Stimulated activated CD8-positive, alpha-beta memory T cell treated with anti-CD3 and anti-CD28 coated beads, Interleukin-15, amount 100 ng/mL, for 24 hours (primary cell): ENCODE measurements around the gene GPLD1.
"Not testable (repeated sequence)": the region's sequence is repeated elsewhere in the genome, so short reads cannot be mapped to it uniquely, and the experiment has no call there.

ENCODE experiments used
- DNase-seq: peaks from one replicate; pipeline ENCODE4 v3.0.0-alpha.2; 2020; ENCODE audit warnings: low read depth

The GPLD1 gene

DNA sequence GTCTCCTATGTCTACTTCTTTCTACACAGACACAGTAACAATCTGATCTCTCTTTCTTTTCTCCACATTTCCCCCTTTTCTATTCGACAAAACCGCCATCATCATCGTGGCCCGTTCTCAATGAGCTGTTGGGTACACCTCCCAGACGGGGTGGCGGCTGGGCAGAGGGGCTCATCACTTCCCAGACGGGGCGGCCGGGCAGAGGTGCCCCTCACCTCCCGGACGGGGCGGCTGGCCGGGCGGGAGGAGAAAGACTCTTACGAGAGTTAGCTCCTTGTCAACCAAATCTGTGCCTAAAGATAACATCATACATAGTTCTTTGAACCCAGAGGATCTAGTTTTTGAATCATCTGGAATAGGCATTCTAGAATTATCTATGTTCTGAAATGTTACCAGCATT is 74.8 kb downstream of the GPLD1 start:
- not testable (repeated sequence) for DNase-seq

DNA sequence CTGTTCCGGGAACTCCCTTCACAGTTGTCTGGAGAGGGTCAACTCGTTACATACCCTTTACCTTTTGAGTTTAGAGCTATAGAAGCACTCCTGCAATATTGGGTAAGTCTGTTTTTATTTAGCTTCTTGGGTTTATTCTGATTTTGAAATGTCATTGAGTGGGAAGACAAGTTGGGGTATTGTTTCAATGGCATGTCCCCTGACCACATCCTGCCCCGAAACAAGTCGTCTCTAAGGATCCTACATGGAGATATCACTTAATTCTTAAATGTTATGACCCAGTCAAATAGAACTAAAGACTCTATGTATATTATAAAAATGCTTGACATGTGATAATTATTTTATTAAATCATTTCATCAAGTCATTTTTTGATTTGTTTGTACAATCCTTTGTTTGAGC is 77.1 kb downstream of the GPLD1 start:
- no peak for DNase-seq

DNA sequence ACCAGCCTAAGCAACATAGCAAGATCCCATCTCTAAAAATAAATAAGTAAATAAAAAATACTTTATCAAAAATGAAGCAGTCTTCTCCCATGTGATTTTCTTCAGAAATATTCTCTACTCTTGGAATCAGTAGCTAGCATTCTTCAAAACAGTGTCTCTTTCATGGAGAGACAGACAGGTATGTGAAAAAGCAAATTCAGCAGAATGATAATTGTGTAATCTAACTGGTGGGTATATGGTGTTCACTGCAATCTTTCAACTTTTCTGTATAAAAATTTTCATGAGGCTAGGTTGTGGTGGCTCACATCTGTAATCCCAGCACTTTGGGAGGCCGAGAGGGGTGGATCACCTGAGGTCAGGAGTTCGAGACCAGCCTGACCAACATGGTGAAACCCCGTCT is 78.8 kb downstream of the GPLD1 start:
- DNase-seq: no peak

DNA sequence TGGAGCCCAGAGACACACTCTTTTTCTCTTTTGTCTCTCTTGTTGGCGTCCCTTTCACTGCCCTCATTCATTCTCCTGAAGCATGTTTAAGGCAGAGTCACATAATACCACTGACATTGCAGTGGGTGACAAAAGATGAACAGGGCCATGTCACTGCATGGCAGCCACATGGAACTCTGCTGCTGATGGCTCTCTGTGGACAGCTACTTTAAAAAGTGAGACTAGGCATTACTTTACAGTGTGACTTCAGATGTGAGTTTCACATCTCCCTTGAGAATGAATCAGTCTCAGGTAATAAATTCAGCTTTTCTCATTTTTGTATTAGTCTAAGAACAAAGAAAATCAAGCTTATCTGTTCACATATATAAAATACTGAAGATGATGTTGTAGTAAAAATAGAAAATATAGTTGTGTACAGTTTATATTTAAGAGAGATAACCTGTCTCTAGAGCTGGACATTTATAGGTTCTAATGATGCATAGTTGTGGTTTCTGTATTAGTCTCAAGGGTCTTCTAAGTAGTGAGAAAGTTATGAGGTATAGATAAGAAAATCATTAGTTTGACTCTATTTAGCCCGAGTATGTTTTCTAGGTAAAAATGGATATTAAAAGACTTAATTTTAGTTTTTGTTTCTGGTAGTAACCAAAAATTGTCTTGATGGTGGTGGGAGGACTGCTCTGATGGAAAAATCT is 80.5 kb downstream of the GPLD1 start:
- no peak for DNase-seq

DNA sequence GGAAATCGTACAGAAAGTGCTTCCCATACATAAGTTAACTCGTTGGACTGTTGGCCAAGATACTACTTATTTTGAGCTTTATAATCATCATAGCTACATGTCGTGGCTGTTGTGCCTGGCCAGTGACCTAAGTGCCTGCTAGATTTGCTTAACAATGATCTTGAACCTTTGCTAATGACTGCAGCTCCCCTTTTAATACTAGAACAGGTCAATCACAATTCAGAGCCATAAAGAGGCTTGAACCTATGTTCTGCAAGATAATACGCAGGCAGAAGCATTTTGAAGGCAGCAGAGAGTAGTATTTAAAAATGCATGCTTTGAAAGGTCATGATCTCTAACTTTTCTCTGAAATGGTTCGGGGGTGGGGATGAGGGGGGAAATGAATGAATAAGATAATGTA is 84.1 kb downstream of the GPLD1 start:
- DNase-seq: no peak

DNA sequence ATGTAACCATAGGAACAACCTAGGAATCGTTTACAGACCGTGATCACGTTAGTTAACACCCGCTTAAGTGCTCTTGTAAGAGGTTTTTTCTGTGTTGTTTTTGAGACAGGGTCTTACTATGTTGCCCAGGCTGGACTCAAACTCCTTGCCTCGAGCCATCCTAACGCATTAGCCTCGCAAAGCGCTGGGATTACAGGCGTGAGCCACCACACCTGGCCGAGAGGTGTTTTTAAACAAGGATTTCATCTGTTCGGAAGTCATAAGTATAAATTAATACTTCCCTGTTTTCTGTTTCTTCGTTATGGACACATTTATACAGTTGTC is 85.9 kb downstream of the GPLD1 start:
- no peak for DNase-seq

DNA sequence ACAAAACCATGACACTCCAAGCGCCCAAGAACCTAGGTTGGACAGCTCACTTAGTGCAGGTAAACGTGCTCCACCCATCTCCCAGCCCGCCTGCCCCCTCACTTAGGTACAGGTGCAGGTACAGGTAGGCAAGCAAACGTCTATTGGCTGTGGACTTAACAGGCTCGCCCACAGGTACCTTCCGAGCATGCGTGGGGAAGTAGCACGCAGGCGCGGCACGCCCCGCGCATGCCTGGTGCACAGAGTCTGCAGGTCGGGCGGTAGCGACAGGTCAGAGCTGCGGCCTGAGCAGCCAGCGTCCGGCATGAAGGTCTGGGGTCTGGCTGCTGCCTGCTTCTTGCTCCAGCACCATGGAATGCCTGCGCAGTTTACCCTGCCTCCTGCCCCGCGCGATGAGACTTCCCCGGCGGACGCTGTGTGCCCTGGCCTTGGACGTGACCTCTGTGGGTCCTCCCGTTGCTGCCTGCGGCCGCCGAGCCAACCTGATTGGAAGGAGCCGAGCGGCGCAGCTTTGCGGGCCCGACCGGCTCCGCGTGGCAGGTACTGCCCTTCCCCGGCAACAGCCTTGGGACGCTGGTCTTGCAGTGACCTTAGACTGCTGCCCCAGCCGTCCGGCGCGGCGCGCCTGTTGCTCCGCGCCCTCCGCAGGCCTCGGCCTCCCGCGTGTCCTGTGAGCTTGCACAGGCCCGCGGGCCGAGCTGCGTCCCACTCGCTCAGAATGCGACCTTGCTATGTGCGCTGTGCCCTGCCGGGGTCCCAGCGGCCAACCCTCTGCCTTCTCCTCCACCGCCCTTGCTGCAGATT is 86.5 kb downstream of the GPLD1 start, which contains the start of gene MRS2:
MRS2 (plus strand) TSS at position 240 of the 804 bp plus-strand sequence; CDS start at position 351, 111 bp downstream.
- DNase-seq: peak; percentile 60

DNA sequence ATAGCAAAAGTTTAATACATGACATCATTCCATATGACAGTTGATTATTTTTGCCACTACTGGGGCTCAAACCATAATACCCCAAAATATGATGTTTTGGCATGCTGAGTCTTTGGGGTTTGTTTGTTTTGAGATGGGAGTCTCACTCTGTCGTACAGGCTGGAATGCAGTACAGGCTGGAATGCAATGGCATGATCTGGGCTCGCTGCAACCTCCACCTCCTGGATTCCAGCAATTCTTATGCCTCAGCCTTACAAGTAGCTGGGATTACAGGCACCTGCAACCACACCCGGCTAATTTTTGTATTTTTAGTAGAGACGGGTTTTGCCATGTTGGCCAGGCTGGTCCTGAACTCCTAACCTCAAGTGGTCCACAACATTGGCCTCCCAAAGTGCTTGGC is 87.9 kb downstream of the GPLD1 start:
- DNase-seq: no peak

DNA sequence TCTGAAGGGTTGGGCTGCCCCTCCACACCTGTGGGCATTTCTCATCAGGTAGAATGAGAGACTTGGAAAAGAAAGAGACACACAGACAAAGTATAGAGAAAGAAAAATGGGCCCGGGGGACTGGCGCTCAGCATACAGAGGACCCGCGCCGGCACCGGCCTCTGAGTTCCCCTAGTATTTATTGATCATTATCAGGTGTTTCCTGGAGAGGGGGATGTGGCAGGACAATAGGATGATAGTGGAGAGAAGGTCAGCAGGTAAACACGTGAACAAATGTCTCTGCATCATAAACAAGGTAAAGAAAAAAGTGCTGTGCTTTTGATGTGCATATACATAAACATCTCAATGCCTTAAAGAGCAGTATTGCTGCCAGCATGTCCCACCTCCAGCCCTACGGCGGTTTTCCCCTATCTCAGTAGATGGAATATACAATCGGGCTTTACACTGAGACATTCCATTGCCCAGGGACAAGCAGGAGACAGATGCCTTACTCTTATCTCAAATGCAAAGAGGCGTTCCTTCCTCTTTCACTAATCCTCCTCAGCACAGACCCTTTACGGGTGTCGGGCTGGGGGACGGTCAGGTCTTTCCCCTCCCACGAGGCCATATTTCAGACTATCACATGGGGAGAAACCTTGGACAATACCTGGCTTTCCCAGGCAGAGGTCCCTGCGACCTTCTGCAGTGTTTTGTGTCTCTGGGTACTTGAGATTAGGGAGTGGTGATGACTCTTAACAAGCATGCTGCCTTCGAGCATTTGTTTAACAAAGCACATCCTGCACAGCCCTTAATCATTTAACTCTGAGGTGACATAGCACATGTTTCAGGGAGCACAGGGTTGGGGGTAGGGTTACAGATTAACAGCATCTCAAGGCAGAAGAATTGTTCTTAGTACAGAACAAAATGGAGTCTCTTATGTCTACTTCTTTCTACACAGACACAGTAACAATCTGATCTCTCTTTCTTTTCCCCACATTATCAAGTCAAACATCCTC is 89.0 kb downstream of the GPLD1 start:
- not testable (repeated sequence) for DNase-seq

DNA sequence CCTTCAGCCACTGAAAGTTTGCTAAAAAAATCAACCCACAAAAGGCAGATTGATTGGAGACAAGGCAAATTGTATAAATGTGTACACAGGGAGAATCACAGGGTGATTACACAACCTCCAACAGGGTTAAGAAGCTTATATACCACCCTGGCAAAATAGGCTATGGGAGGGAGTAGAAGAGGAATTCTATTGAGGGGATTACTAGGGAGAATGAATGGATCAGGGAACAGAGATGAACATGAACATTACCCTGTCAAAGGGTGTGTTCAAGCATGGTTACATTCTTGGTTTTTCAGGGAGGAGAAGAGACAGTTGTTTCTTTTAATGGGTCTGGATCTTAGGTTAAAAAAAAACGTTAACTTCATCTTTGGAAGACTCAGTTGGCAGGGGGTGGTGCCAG is 91.7 kb downstream of the GPLD1 start:
- DNase-seq: no peak

DNA sequence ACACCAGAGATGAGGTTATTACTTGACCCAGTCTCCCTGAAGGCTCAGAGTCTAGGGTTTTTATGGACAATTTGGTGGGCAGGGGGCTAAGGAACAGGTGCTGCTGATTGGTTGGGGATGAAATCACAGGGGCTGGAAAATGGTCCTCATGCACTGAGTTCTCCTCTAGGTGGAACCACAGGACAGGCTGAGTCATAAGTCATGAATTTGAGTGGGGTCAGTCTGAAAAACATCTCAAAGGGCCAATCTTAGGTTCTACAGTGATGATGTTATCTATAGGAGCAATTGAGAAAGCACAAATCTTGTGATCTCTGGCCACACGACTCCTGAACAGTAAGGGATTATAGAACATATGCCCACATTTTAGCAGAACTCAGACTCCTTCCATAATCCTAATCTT is 92.6 kb downstream of the GPLD1 start:
- DNase-seq: no peak

DNA sequence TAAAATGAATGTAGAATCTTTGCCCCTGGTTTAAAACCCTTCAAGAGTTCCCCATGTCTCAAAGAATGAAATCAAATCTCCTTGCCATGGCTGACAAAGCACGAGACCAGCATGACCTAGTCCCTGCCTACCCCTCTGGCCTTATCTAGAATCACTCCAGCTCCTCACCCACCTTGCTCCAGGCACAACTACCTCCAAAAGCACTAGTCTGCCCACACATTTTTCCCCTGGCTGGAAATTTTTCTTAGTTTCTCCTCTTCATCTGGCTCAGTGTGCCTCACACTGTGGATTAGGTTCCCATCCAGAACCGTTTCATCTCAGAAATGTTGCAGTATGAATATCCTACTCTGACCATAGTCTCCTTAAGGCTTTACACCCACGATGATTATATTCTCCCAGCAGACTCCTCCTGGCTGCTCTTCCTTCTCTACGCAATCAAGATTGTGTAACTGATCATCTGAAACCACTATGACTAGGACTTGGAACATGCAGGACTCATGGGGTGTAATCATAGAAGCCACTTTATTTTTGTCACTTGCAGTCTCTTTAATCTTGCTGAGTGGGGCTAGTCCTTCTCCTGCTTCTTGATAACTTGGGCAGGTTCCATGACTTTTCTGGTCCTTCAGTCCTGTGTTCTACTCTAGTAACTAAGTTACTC is 94.5 kb downstream of the GPLD1 start:
- no peak for DNase-seq

DNA sequence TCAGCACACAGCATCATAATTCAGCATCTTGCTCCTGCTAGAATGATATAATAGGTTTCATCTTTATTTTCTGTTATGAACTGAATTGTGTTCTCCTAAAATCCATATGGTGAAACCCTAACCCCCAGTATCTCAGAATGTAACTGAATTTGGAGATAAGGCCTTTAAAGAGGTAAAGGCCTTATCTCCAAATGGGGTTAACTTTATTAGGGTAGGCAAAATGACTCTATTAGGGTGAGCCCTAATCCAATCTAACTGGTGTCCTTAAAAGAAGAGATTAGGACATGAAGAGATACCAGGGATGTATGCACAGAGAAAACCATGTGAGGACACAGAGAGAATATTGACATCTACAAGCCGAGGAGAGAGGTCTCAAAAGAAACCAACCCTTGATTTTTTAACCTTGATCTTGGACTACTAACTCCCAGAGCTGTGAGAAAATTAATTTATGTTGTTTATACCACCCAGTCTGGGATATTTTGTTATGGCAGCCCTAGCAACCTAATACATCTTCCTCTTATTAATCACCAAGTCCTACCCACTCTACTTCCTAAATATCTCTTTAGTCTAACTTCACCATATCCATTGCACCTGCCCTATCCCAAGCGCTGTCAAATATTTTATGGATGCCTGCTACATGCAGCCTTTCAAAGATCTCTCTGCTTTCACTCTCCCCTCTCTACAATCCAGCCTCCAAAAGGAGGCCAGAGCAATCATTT is 95.2 kb downstream of the GPLD1 start:
- no peak for DNase-seq

DNA sequence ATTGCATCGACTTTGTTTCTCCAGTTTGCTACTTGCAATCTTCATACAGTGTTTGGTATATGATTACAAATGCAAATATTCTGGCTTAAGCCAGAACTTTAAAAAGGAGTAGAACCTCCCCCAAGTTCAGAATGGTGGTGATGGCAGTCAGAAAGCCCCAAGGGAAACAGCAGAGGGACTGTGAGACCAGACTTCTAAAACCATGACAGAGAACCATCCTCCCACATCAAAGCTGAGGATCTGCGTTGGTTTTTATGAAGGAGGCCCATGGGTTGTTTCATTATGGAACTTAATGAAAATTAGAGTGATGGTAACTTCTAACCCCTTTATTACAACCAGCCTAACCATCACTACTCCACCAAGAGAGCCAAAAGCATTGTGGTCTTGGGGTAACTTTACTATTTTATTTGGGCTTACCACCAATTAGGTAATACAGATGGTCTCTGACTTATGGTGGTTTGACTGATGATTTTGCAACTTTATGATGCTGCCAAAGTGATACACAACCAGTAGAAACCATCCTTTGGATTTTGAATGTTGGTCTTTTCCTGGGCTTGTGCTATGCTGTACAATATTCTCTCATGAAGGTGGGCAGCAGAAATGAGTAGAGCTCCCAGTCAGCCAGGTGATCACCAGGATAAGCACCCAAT is 97.5 kb downstream of the GPLD1 start:
- DNase-seq: no peak

DNA sequence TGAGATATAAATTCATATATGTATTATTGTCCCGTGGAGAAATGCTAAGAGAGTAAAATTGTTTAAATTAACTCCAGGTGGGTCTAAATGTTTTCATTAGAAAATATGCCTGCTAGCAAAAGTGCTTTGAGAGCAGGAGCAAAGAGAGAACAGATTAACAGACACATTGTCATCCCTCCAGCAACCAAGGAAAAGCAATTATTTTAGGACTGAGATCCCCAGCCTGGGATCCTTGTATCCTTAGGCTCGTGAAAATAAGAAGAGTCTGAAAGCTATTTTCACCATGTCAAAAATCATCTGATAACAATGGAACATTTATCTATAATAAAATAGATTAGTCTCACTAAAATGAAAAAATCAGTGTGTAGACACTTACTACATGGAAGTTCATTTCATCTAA is 98.2 kb downstream of the GPLD1 start:
- no peak for DNase-seq

DNA sequence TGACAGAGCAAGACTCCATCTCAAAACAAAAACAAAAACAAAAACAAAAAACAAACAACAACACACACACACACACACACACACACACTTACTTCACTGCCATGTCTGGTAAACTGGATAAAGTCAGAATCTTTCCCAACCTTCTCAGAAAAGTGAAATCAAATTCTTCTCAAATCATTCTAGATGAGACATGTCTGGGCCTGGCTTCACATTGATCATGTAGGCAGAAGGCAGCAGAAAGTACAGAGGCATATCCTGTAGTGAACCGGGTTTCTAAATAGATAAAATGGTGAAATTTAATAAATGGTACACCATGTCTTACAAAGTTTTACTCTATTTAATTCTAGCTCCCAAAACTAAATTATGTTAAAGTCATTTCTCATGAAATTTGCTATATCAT is 101.6 kb downstream of the GPLD1 start:
- DNase-seq: no peak

DNA sequence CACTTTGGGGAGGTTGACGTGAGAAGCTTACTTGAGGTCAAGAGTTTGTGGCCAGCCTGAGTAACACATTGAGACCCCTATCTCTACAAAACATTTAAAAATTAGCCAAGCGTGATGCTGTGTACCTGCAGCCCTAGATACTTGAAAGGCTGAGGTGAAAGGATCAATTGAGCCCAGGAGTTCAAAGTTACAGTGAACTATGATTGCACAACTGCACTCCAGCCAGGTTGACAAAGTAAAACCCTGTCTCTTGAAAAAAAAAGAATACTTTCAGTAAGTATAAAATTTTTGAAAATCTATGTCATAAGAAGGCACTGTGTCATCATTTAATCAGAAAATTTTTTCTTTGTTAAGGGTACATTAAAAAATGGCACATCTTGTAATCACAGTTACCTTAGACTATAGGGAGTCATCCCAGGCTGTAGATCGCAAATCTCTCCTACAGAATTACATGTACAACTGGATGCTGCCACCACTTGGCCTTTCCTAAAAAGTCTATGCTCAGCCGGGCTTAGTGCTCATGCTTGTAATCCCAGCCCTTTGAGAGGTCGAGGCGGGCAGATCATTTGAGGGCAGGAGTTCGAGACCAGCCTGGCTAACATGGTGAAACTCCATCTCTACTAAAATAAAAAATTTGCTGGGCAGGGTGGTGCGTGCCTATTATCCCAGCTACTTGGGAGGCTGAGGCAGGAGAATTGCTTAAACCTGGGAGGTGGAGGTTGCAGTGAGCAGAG is 103.7 kb downstream of the GPLD1 start:
- no peak for DNase-seq

DNA sequence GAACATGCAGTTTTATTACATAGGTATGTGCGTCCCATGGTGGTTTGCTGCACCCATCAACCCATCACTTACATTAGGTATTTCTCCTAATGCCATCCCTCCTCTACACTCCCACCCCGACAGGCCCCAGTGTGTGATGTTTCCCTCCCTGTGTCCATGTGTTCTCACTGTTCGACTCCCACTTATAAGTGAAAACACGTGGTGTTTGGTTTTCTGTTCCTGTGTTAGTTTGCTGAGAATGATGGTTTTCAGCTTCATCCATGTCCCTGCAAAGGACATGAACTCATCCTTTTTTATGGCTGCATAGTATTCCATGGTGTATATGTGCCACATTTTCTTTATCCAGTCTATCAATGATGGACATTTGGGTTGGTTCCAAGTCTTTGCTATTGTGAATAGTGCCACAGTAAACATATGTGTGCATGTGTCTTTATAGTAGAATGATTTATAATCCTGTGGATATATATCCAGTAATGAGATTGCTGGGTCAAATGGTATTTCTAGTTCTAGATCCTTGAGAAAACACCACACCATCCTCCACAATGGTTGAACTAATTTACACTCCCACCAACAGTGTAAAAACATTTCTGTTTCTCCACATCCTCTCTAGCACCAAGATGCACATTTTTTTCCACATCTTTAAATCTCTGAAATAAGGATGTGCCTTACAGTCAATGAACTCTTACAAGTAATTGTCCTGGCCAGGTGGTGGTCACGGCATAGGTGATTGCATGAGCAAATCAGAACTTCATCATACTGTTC is 104.8 kb downstream of the GPLD1 start:
- not testable (repeated sequence) for DNase-seq

DNA sequence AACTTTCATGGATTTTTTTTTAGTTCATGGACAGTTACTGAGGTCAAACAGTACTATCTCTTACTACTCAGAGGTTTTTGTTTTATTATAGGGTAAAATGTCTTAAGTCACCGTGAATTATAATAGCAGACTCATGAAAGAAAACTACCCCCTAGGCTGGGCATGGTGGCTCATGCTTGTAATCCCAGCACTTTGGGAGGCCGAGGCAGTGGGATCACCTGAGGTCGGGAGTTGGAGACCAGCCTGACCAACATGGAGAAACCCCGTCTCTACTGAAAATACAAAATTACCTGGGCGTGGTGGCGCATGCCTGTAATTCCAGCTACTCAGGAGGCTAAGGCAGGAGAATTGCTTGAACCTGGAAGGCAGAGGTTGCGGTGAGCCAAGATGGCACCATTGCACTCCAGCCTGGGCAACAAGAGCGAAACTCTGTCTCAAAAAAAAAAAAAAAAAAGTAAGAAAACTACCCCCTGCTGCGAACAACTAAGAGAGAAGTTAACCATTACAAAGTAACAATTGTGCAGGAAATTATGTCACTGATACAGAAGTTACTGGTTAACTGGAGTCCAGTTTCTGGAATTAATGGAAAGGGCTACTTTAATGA is 106.4 kb downstream of the GPLD1 start:
- not testable (repeated sequence) for DNase-seq
